ENCODE measurements around the gene CAMTA1.
A peak's percentile ranks its signal among the peaks of the same experiment; 100 is the strongest.

CAMTA1 gene

GRCh38 chr1:7477593-7477992, 692.3 kb downstream of the CAMTA1 start:
- DNase-seq (ENCODE audit: low spot score), result no peak

- DNase-seq (ENCODE audit: low spot score), result peak; percentile 60
These were observed 693.0 kb downstream of the CAMTA1 start for GRCh38 chr1:7478142-7478790.

GRCh38 chr1:7478809-7479499, 693.7 kb downstream of the CAMTA1 start:
- DNase-seq (ENCODE audit: low spot score), result peak; percentile 62

DNA sequence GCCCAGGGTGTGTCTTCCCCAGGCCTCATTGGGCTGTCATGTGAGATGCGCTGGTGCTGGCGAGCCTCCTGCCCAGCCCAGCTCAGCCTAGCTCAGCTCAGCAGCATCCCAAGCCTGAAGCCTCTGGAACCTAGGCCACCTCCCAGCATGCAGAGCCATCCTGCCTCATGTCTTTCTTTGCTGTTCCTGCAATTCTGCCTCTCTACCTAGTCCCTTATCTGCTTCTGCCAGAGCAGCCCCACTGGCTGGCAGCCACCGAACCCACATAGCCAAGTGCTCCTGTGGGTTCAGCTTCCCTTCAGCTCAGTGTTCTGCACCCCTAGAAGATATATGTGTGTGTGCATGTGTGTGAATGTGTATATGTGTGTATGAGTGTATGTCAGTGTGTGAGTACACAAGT, 694.3 kb downstream of the CAMTA1 start:
- no peak for DNase-seq (ENCODE audit: low spot score)

- DNase-seq (ENCODE audit: low spot score), result no peak
These were observed 695.9 kb downstream of the CAMTA1 start for GRCh38 chr1:7481194-7481593.

GRCh38 chr1:7482077-7482476, 696.8 kb downstream of the CAMTA1 start:
- no peak for DNase-seq (ENCODE audit: low spot score)

DNA sequence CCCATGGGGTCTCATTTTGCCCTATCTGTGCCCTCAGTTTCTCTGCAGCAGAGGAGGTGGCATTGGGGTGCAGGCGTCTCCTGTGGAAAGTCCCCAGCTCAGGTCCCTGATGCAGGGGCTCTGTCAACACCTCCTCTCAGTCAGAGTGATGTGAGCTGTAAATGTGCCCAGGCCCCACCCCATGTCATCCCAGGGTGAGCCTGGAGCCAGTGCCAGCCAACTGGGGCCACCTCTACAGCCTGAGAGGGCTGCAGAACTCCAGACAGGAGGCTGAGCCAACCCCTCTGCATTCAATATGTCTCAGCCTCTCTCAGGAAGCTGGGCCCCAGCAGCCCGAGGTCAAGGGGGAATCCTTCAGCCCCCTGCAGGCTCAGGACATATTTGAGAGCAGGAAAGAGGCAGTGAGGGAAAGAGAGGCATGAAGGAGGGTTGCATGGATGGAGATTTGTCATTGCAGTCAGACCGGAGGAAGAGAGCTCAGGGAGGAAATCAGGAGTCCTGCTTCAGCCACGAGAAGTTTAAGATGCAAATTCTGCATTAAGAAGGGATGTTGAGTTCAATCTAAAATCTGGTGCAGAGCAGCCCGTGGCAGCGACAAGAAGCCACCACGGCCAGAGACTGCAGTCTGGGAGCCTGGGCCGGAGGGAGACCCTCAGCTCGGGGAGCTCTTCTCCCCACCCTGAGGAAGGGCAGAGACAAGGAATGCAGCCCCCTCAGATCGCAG, 697.7 kb downstream of the CAMTA1 start:
- no peak for DNase-seq (ENCODE audit: low spot score)

DNA sequence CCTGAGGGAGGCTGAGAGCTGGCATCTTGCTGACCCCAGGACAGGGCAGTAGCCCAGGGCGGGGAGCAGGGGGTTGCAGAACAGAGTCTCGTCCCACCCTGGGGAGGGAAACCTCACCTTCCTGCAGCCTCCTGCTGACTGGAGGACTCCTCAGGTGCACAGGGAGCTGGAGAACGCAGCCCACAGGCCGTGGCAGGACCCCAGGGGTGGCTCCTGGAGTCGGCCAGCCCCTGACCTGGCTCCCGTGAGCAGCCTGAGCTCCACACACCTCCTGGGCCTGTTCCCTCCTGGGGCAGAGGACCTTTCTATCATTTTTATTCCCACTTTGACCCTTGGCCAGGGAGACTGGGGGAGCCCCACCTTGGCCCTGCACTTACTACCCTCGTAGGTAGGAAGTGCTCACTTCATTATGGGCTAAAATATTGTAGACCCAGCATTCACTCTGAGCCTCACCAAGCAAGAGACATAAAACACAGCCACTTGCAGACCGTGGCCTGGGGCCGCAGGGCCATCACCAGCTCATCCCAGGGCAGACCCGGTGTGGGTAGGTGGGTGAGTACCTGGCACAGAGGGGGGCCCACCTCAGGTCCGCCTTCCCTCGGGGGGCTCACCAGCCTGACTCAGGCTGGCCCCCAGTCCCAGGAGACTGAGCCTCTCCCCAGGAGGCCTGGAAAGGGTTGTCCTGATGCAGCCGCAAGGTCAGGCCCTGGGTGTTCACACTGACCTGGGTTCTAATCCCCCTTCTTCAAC, 698.6 kb downstream of the CAMTA1 start:
- DNase-seq (ENCODE audit: low spot score), result no peak

GRCh38 chr1:7485086-7485780, 700.0 kb downstream of the CAMTA1 start:
- DNase-seq (ENCODE audit: low spot score), result no peak

DNA sequence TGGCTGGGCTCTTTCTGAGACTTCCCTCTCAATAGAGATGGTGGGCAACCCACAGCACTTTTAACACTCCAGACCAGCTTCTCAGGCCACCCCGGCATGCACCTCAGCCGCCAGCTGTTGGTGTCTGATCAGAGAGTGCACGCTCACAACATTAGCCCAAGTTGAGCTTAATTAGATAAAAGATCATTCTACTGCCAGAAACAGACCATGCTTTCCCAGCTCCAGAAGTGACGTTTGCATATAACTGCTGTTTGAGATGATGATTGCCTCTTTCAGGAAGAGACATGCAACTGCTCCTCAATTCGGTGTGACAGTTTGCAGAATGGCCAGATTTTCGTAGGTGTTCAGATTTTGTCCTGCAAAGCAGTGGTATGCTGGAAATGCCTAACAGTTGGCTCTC, 700.6 kb downstream of the CAMTA1 start:
- DNase-seq (ENCODE audit: low spot score), result no peak

DNA sequence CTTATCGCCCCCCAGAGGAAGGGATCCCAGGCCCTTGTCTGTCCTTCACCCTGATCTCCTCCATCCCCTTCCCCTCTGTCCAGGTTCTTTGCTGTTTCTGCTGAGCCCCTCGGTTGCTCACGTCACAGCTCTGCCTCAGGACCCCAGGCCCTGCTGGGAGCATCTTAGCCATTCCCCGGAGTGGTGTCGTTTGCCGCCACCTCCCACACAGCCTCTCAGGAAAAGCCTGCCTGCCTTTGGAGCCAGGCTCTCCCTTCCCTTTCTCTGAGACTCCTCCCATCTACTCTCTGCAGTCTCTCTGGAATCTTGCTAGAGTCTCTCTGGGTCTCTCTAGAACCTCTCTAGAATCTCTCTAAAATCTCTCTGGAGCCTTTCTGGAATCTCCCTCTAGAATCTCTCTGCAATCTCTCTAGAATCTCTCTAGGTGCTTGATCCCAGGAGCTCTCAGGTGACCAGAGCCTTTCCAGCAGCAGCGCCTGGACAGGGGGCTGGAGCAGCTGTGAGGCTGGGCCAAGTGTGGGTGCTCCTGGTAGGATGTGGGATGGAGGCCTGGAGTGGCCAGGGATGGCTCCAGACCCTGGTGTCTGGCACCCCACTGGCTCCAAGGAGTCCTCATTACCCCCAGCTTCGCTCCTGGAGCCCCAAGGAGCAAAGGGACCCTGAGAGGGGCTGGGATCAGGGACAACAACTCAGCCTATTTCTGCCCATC, 702.7 kb downstream of the CAMTA1 start:
- DNase-seq (ENCODE audit: low spot score), result no peak

GRCh38 chr1:7488475-7488842, 703.2 kb downstream of the CAMTA1 start:
- no peak for DNase-seq (ENCODE audit: low spot score)

- DNase-seq (ENCODE audit: low spot score), result no peak
These were observed 704.3 kb downstream of the CAMTA1 start for GRCh38 chr1:7489586-7489985.

GRCh38 chr1:7490576-7490975, 705.3 kb downstream of the CAMTA1 start:
- DNase-seq (ENCODE audit: low spot score), result no peak

DNA sequence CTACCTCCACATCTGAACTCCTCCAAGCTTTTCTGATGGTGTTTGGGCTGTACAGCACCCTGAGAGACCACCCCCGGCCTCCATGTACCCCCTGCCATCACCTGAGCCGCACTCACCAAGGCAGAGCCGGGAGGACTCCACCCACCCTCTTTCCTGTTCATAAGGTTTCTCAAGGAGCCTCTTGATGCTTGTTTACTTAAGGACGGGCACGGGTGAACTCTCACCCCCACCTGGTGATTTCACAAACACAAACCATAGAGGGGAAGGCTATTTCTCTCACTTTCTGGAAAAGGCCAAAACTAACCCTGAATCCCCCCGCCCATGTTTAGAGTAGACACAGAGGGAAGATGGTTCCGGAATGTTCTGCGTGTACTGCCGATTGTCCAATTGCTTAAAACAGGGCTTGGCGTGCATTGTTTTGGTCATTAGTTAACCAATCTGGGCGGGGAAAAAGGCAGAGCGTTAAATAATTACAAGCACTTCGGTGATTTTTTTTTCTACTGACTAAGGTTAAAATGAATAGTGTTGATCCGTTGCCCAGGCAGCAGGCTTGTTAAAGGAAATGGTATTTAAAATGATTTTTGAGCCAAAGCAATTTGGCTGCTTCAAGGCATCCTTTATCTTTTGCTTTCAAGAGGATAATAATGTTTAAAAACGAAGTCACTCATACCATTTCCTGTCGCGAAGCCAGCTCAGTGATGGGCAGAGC, 706.0 kb downstream of the CAMTA1 start:
- DNase-seq (ENCODE audit: low spot score), result peak; percentile 37

DNA sequence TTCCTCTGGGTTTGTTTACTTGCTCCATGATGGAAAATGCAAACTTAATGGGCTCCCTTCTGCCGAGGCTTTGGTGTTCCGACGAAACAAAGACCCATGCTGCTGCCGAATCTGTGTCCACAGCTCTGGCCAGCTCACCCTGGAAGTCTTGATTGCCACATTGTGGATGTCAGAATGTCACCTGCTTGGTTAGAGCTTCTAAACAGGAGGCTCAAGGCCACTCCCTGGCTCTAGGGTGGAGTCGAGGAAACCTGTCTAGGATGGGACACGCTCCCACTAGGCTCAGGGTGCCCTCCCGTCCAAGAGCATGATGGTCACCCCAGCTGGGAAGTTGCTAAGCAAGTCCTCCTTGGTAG, 706.5 kb downstream of the CAMTA1 start:
- DNase-seq (ENCODE audit: low spot score), result no peak

GRCh38 chr1:7493711-7494454, 708.6 kb downstream of the CAMTA1 start:
- no peak for DNase-seq (ENCODE audit: low spot score)

- DNase-seq (ENCODE audit: low spot score), result no peak
These were observed 710.7 kb downstream of the CAMTA1 start for GRCh38 chr1:7495962-7496361.

- no peak for DNase-seq (ENCODE audit: low spot score)
These were observed 711.9 kb downstream of the CAMTA1 start for GRCh38 chr1:7497107-7497637.

Measured in Ammon's horn (tissue), 1 donor.